ENCODE data around the gene SLC12A8.

- TF ChIP-seq CTCF (IDR thresholded peaks at IDR 0.05), result no peak
- no peak for TF ChIP-seq EZH2 (IDR thresholded peaks at IDR 0.05; ENCODE audit: borderline replicate concordance, insufficient read depth, low read depth, low read length, poor library complexity, severe bottlenecking)
Measured at GRCh38 chr3:125079675-125080045, 132.9 kb downstream of the SLC12A8 start.

All from B cell (primary cell).